GM21619 (cell line): ENCODE measurements around the gene LDB2.

Experiments
- ATAC-seq: cut with Tn5 transposase; IDR thresholded peaks from one replicate; pipeline ENCODE4 v1.9.1; 2021; ENCODE audit not compliant: unreplicated experiment

Gene LDB2

DNA sequence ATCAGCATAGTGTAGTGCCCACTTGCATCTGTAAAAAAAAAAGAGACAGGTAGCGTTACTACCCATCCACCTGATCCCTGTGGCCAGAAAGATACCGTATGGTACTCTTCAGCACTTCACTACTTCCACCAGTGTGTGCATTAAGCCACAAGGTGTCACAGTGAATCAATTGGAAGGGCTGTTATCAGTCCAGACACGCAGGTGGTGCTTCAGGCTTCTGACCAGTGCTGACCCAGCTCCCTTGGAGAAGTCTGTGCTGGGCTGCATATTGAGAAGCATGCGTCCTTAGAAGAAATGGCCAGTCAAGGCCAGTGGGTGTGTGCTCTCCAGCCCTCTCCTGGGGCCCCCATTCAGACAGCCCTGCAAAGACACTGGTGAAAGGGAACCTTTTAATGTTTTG is 10.6 kb downstream of the LDB2 start:
- ATAC-seq, result no peak

DNA sequence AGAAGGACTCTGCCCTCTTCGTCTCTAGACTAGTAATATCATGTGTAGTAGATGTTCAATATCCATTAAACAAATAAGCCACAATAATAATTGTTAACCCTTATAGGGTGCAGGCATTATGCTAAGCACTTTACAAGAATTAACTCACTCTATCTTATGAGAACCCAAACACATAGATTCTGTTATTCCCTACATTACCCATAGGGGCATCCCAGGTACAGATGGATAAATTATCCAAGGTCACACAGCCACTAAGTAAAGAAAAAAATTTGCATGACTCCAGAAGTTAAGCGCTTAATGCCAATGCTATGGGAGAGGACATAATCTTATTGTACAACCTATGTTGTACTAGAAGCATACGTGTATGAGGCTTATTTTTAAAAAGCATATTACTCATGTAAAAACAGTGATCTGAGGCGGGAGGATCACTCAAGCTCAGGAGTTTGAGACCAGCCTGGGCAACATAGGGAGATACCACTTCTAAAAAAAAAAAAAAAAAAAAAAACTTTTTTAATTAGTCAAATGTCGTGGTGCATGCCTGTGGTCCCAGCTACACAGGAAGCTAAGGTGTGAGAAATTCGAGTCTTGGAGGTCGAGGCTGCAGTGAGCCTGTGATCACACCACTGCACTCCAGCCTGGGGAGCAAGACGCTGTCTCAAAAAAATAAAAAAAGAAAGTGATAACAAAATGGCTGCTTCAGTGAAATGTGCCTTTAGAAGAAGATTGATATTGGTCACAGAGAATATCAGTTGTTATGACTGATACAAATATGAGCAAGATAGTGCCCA is 13.6 kb downstream of the LDB2 start:
- no peak for ATAC-seq

DNA sequence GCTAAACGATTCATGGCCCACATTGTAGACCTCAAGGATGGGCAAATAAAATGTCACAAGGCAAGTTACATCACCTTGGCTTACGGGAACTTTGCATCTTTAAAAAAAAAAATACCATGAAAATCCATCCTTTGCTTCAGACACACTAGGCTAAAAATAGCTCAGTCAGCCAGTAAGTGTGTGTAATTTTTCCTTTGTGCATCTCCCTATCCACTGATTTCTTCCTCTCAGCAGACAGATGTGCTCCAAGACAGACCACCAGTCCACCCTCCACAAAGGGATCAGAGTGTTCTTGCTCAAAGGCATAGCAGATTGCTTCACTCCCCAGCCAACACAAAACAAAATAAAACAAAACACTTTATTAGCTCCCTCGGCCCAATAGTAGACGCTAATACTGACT is 14.6 kb downstream of the LDB2 start:
- ATAC-seq, result no peak

DNA sequence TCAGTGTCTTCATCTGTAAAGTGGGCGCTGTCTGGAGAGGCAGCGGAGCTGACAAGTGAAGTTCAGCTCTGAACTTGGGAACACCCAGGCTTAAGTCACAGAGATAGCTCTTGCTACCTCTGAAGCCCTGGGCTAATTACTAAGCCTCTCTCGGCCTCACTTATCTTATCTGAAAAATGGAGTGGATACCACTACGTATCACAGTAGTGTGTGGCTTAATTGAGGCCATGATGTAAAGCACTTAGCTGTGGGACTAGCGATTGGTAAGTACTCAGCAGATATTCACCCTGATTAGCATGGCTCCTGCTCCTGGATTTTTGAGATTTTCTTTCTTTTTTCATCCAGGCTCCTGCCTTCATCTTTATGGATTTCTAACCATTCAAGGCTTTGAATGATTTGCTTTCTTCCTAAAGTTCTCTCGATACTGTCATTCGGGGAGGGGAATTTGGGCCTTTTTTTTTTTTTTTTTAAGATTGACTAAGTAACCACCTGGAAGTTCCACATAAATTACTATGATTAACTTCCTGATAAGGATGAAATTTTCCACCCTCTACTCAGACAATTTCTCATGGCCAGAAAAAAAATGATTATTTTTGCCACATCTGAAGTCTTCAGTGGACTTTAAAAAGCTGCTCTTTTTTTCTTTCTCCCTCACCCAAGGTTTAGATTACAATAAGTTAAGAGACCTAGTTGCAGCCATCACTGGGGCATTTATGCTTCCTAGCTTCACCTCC is 17.1 kb downstream of the LDB2 start:
- no peak for ATAC-seq

DNA sequence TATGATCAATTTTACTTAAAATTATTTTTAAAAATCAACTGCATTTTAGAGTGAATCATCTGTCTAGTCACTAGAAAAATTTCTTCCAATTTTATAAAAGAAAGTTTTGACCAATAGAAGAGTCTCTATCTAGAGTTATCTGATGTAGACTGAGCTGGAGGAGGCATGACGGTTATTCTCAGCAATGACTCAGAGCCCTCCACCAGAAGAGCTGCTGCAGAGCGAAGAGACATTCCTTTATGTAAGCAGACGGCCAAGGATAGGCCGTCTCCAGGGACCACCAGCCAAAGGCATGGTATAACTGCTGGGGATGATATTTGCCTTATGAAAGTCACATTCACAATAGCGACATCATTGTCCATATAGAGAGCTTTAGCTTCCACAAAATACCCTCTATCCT is 23.0 kb downstream of the LDB2 start:
- no peak for ATAC-seq

DNA sequence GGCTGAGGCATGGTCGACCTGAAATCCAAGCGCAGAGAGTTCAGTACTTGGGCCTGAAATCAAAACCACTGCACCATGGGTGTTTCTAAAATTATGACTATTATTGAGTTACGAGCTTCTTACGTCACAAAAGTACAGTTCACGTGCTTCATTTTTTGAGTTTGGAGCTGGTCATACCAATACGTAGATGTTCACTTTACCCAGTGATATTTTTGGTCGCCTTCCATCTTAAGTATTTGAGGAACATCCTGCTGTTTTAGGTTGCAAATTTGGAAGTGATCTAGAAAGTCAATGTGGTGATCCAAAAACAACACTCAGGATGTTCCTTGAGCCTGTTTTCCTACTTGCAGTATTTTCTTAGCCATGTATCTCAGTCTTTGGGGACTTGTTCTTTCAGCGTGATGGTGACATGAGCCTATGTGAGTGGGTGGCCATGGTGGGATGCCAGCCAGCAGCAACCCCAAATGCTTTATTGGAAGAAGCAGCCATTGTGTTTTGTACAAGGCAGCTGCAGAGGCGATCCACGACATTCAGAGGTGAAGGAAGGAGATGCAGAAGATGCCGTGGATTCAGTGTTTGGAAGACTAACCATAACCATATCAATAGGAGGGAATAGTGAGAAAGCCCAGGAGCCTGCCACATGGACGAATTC is 28.7 kb downstream of the LDB2 start:
- no peak for ATAC-seq

DNA sequence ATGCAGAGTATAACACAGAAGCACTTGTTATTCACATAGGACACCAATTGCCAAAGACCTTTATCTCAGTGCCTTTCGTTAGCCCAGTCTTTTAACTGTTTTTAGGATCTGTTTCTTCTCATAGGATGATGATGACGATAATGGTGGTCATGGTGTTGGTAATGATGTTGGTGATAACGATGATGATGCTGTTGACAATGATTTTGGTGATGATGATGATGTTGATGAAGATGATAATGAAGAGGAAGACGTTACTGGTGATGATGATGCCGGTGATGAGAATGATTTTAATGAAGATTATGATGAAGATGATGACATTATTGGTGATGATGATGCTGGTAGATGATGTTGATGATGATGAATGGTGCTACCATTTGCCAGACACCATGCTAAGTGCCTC is 29.8 kb downstream of the LDB2 start:
- ATAC-seq, result no peak

DNA sequence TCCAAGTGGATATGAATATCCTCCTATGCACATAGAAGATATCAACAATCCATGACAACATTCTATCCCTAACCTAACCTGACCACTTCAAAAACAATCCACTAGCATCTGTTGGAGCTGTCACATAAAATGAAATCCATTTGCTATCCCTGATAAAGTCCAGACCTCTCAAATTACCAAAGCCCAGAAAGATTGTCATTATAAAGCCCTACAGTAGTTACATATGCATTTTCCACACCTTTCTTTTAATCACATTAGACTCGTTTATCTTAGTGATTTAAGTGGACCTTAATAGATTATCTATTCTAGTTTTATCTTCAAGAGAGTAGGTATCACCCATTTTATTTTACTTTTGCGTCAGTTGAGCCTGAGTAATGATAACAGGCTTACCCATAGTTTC is 30.6 kb downstream of the LDB2 start:
- ATAC-seq, result no peak

DNA sequence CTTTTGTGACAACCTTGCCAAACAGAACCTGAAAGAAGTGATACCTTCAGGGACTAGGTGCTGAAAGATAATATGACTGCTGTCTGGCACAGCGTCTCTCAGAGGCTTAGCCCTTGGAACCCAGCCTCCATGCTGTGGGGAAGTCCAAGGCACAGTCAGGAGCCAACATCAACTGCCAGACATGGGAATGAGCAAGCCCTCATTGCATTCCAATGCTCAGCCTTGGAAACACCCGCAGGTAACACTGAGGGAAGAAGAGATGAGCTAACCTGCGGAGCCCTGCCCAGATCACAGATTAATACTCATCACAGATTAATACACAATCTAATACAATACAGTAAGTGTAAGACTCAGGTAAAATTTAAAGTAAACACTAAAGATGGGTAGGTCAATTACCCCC is 31.5 kb downstream of the LDB2 start:
- no peak for ATAC-seq

DNA sequence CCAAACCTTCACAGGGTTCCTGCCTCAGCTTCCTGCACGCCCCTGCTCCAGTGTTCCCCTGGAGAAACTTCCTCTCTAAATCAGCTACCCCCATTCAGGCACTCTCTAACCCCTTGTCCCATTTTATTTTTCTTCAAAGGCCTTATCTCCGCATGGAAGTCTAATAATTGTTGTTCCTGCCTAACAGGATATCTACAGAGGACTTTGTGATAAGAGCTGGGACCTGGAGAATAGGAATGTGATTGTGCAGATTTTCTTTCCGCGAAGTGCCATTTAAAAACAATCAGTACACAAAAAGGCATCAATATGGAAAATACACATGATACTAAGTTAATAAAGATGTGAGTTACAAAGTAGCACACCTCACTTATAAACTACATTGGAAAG is 32.6 kb downstream of the LDB2 start:
- no peak for ATAC-seq

DNA sequence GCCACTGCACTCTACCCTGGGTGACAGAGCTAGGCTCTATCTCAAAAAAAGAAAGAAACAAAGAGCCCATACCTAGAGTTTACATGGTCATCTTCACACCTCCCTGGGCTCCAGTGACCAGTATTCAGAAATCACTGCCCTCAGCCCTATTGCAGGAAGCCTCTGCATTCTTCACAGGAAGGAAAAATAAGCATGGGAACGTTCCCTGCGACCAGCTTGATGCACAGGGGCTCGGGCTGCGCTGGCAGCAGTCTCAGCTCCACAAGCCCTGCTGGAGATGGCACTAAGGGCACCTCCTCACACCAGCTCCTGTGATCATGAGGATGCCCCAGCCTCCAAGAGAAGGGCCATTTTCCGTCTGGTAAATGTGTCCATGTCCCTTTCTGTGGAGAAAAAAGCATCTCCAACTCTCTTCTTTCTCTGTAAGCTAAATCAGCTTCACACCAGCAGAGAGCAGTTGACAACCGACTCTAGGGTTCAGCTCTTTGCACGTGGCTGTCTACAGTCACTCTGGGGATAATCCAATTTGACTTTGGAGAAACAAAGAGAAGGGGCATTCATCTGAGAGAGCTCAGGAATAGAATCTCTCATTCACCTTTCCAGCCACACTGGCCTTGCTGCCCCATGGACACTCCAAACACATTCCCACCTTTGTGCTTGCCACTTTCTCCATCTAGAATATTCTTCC is 33.1 kb downstream of the LDB2 start:
- no peak for ATAC-seq

DNA sequence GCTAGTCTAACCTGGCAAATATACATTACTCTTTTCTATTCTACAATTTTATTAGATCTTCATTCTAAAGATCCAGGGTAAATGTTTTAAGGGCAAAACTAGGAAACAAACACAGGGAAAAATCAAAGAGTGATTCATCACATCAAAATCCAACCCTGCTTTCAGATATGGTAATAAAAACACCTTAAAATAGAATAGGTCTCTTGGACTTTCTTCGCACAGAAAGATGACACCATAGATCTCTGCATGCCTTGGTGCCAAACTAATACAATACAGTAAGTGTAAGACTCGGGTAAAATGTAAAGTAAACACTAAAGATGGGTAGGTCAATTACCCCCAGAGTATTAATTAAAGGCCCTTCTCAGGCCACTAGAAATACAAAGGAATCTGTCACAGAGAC is 34.2 kb downstream of the LDB2 start:
- no peak for ATAC-seq

DNA sequence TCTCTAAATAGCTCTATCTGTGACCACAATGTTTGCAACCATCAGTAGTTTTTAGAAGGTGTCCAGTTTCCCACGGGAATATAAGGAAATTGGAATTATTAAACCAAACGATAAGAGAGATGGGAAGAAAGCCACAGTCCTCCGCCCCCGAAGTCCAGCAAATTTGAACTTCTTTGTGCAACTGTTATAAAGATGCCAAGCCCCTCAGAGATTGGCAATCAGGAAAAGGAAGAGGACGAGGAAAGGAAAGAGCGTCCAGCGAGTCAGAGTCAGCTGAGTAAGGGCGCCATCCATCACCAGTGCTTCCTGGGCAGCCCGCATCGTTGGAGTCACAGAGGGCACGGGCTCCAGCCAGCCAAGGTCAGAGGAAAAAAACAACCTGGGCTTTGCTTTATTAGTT is 35.7 kb downstream of the LDB2 start:
- ATAC-seq, result no peak

DNA sequence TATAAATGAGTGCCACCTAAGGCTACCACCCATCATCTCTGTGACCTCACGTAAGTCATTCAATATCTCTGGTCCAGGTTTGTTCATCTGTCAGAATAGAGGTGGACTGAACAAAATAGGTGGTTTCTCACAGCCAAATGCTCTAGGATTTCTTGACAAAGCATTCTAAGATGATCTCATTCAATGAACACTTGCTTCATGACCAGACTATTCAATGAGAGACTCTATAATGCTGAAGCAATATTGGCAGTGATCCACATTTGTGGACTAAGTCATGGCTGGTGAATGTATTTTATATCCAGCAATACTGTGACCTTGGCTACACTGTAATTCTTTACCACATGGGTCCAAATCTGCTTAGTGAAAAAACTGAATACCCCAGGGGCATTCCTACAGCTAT is 37.9 kb downstream of the LDB2 start:
- ATAC-seq, result no peak

DNA sequence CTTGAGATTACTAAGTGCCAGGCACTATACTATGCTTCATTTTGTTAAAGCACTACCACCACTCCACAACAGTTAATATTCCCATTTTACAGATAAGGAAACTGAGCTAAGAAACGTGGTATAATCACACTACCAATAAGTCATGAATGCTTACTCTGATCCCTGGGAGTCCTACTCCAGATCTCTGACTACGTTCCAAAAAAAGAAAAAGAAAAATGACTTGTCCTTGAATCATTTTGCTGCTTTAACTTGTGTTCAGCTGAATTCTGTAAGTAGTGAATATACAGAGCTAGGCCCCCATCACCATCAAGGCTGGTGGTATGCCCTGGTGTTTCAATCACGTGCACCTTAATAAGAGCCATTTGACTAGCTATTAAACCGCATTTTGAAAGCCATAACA is 39.4 kb downstream of the LDB2 start:
- no peak for ATAC-seq

DNA sequence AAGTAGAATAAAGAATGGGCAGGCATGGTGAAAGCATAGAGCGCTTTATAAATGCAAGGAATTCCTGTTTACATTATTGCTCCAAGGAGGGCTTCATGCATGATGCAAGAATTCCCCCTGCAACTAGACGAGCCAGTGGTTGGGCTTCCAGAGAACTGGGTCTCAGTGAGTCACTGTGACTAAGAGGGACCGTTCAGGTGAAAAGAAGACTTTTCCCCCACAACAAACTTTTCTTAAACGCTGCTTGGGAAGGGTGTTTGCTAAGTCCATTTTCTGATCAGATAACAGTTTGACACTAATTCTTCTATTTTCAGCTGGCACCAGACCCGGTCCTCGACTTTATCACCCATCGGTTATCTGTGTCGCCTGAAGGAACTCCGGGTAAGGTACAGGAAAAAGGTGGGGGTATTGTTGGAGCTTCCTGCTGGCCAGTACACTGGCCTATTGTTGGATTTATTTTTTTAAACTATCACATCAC is 40.1 kb downstream of the LDB2 start:
- ATAC-seq, result no peak

DNA sequence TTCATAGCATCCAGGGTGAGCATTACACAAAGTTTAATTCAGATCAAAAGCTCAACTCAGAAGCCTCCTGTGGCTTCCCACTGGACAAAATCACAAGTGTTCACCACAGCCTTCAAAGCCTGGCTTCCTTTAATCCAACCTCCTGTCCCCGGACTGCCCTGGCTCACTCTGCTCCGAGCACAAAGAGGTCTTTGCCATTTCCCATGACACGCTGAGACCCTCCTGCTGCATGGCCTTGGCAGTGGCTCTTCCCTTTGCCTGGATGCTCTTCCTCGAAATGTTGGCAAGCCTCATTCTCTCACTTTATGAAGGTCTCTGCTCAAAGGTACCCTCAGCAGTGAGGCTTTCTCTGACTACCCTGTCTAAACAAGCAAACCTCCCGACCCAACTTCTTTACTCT is 41.0 kb downstream of the LDB2 start:
- no peak for ATAC-seq

DNA sequence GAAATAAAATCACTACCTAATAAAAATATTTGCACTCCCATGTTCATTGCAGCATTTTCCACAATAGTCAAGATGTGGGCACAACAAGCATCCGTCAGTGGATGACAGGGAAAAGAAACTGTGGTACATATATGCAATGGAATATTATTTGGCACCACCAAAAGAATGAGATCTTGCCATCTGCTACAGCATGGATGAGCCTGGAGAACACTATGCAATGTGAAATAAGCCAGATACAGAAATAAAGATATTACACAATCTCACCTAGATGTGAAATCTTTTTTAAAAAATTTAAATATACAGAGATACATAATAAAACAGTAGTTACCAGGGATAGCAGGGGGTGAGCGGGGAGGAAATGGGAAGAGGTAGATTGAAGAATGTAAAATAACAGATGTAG is 44.8 kb downstream of the LDB2 start:
- no peak for ATAC-seq

DNA sequence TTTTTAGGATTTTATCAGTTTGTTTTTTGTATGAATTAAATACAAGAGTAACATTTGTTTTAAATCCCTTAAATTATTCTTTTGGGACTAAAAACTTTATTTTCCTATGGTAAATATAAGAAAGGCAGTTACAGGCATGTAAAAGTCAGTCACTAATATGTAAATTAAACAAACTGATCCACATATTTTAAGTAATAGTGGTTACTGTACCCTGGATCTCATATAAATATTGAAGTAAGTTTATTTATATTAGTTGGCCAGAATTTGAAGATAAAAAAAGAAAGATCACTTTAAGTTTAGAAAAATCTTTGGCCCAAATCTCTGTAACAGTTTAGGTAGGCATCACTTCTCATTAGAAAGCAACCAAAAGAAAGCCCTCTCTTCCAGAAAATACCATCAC is 45.8 kb downstream of the LDB2 start:
- no peak for ATAC-seq

DNA sequence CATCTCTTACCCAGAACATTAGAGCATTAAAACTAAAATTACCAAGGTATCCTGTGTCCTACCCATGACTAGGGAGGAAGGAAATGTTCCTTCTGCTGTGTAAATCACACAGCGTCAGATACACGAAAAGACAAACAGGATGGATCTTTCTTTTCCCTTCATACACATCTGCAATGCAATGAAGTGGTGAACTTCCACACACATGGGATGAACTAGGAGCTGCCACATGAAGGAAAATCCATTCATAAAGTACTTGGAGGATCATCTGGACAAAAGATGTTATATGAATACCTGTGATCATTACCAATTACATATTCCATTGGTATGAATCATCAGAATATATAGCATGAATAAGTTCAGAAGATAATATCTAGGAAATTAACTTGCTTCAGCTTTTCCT is 46.2 kb downstream of the LDB2 start:
- no peak for ATAC-seq

DNA sequence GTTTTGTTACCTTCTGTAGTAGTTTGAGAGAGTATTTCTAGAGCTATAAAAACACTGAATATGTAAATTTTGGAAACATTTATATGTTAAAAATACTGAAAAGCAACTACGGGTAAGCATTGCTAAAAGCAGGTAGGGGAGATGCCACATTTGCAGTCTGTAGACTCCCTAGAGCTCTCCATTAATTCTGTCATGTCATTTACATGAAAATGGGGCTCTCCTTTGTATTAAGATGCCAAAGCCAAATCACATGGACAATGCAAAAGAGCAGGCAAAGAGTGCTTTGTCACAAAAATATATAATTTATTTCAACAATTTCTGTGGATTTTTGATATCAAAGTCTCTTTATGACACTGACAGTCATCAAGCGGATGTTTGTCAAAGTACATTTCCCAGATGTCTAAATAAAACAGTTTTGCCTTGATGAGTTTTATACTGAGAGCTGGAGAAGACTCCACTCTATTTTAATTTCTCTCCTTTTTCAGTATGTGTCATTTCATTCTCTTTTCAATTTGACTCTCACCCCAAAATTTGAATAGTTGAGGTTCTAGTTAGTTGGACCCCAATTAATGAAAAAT is 51.8 kb downstream of the LDB2 start:
- ATAC-seq, result no peak
